ENCODE data around the gene KLHL30. TPM values are rescaled to one million over a fixed set of nuclear protein-coding genes. Genes with fewer than 3 reads are reported as not detected.
A peak's percentile ranks its signal among the peaks of the same experiment; 100 is the strongest.

The KLHL30 gene
- total RNA-seq, 4 donors from 2014 or later = 0.20 to 0.67 (median 0.38) TPM

DNA sequence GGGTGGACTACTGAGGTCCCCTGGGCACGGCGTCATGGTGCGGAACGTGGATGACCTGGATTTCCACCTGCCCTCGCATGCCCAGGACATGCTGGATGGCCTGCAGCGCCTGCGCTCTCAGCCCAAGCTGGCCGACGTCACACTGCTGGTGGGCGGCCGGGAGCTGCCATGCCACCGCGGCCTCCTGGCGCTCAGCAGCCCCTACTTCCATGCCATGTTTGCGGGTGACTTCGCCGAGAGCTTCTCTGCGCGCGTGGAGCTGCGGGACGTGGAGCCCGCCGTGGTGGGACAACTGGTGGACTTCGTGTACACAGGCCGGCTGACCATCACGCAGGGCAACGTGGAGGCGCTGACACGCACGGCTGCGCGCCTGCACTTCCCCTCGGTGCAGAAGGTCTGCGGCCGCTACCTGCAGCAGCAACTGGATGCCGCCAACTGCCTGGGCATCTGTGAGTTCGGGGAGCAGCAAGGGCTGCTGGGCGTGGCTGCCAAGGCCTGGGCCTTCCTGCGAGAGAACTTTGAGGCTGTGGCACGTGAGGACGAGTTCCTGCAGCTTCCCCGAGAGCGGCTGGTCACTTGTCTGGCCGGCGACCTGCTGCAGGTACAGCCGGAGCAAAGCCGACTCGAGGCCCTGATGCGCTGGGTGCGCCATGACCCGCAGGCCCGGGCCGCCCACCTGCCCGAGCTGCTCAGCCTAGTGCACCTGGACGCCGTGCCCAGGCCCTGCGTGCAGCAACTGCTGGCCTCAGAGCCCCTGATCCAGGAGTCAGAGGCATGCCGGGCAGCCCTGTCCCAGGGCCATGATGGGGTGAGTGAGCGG, 2.5 kb downstream of the KLHL30 start:
- no peaks in the 10 kb centered on the region for H3K27me3 ChIP-seq
- DNase-seq = no peak
- peaks cover 8 to 27% of the 10 kb centered on the region in 2 donors for H3K4me1 ChIP-seq
- H3K9me3 ChIP-seq = no peaks in the 10 kb centered on the region
- 90 to 97% methylated on average over 35 to 41 of the region's 60 CpGs for WGBS, 2 donors
- TF ChIP-seq, protein P1, sequence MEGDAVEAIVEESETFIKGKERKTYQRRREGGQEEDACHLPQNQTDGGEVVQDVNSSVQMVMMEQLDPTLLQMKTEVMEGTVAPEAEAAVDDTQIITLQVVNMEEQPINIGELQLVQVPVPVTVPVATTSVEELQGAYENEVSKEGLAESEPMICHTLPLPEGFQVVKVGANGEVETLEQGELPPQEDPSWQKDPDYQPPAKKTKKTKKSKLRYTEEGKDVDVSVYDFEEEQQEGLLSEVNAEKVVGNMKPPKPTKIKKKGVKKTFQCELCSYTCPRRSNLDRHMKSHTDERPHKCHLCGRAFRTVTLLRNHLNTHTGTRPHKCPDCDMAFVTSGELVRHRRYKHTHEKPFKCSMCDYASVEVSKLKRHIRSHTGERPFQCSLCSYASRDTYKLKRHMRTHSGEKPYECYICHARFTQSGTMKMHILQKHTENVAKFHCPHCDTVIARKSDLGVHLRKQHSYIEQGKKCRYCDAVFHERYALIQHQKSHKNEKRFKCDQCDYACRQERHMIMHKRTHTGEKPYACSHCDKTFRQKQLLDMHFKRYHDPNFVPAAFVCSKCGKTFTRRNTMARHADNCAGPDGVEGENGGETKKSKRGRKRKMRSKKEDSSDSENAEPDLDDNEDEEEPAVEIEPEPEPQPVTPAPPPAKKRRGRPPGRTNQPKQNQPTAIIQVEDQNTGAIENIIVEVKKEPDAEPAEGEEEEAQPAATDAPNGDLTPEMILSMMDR (IDR thresholded peaks at IDR 0.05) = no peak
- no peak for TF ChIP-seq POLR2A (IDR thresholded peaks at IDR 0.05)
- intact Hi-C loops (cut with DNase I) = no loop called here
- H3K27ac ChIP-seq = no peak overlapping the region
- no peaks in the 10 kb centered on the region for H3K36me3 ChIP-seq
- no peak overlapping the region for H3K4me3 ChIP-seq (replicated peaks in 1 of 3)

DNA sequence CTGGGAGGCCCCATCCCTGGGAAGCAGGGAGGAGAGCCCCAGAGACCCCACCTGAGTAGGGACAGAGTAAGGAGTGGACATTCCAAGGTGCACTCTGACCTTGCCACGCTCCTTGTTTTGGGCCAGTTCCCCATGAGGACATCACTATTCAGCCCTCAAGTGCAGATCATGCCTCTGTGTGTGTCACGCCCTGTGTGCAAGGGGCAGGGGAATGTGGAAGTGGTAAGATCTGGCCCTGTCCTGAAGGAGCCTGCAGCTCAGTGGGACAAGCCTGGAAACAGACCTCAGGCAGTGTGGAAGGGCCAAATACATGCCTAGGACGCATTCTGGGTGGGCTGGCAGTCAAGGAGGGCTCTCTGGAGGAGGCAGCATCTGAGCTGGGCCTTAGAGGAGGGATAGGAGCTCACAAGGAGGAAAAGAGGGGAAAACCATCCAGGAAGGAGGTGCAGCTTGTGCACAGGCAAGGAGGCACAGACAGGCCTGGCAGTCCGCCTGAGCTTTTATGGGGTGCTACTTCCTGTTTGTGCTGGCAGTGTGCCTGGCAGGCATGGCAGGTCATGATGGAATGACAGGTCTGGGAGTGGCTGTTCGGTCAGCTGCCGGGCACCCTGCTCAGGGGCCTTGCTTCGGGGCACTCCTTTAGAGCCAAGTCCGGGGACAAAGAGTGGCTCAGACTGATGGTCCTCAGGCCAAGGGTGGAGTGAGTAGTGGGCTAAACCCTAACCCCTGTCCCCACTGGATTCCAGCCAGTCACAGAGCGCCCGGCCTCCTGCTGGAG, 3.3 kb downstream of the KLHL30 start:
- H3K27ac ChIP-seq = no peak overlapping the region
- intact Hi-C loops (cut with DNase I) = no loop called here
- no peaks in the 10 kb centered on the region for H3K9me3 ChIP-seq
- peaks cover 8 to 32% of the 10 kb centered on the region in 2 donors for H3K4me1 ChIP-seq
- H3K36me3 ChIP-seq = no peaks in the 10 kb centered on the region
- peak; percentile 37 to 39 for DNase-seq
- no peaks in the 10 kb centered on the region for H3K27me3 ChIP-seq
- H3K4me3 ChIP-seq (replicated peaks in 1 of 3) = no peak overlapping the region
- TF ChIP-seq, protein P1 (IDR thresholded peaks at IDR 0.05) = no peak
- TF ChIP-seq POLR2A (IDR thresholded peaks at IDR 0.05) = no peak
- WGBS, 2 donors = 68 to 79% methylated on average over 7 to 8 of the region's 10 CpGs

DNA sequence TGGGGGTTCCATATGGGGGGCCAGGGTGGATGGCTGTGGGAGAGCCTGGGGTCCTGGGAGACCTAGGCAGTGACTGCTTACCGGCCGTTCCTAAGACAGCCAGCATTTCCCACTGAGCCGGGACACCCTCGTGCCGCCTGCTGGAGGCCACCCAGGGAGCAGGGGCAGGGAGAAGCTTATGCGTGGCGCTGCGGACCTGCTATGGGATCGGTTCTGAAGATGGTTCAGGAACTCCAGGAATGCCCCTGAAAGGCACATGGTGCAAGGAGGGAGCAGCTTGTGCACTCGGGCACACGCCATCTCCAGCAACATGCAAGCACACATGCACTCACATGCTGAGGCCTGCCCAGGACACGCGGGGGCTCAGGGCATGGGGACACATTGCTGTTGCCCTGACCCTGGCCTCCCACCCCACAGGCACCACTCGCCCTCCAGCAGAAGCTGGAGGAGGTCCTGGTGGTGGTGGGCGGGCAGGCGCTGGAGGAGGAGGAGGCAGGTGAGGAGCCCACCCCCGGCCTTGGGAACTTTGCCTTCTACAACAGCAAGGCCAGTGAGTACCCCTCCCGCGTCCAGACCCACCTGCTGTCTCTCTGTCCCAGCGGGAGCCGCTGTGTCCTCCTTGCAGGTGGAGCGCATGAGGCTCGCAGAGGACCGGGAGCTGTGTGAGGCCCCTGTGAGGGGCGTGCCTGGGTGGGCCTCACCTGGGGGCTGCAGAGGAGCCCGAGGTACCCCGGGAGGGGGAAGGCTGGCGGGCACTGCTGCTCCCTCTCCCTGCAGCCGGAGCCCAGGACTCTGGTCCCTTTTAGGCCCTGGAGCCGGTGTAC, 4.1 kb downstream of the KLHL30 start:
- TF ChIP-seq POLR2A (IDR thresholded peaks at IDR 0.05) = no peak
- TF ChIP-seq, protein P1 (IDR thresholded peaks at IDR 0.05) = no peak
- no peaks in the 10 kb centered on the region for H3K9me3 ChIP-seq
- no peak for DNase-seq
- intact Hi-C loops (cut with DNase I) = no loop called here
- no peaks in the 10 kb centered on the region for H3K36me3 ChIP-seq
- peaks cover 14 to 39% of the 10 kb centered on the region in 2 donors for H3K4me1 ChIP-seq
- H3K27me3 ChIP-seq = no peaks in the 10 kb centered on the region
- H3K27ac ChIP-seq = no peak overlapping the region
- 88 to 92% methylated on average over 11 to 15 of the region's 30 CpGs for WGBS, 2 donors
- H3K4me3 ChIP-seq (replicated peaks in 1 of 3) = no peak overlapping the region

DNA sequence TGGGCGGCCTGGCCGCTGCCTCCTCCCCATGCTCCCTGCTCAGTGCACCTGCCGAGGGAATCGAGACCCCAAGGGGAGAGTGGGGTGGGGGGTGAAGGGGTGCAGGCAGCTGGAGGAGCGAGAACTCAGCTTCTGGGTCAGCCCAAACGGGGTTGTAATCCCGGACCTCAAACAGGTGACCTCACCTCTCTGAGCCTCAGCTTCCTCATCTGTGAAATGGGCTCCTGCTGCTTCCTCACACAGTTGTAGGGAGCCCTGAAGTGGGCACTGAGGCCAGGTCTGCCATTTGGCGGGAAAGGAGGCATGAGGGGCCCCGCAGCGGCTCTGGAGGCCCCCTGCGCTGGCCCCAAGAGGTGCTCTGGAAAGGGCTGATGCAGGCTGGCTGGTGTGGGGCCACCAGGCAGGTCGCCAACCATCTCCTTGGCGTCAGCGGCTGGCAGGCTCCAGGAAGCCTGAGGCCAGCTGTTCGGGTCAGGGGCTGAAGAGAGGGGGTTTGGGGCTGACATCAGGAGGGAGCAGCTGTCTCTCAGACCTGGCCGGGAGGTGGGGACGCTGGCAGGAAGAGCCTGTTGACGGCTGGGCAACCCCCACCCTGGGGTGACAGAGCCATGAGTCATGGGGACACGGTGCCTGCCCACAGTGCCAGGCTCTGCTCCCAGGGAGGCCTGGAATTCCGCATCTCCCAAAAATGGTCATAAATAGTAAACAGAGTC, 4.9 kb downstream of the KLHL30 start:
- Histone ChIP-seq H3K36me3 (no peaks in the 10 kb centered on the region), H3K4me3 (replicated peaks in 1 of 3) (no peak overlapping the region), H3K27me3 (no peaks in the 10 kb centered on the region), H3K4me1 (peaks cover 15 to 38% of the 10 kb centered on the region in 2 donors), H3K27ac (no peak overlapping the region), H3K9me3 (no peaks in the 10 kb centered on the region)
- intact Hi-C loops (cut with DNase I) = no loop called here
- 70 to 85% methylated on average over 8 to 14 of the region's 20 CpGs for WGBS, 2 donors
- DNase-seq = no peak
- no peak for TF ChIP-seq POLR2A (IDR thresholded peaks at IDR 0.05)
- TF ChIP-seq, protein P1 (IDR thresholded peaks at IDR 0.05) = no peak
